Body of pancreas (tissue), 4 donors: ENCODE data around the gene TRIP11. TPM values are rescaled to one million over a fixed set of nuclear protein-coding genes. Genes with fewer than 3 reads are reported as not detected.
A peak's percentile ranks its signal among the peaks of the same experiment; 100 is the strongest.

Source experiments
- ATAC-seq: fragments of 150-250 bp; one replicate; pipeline ENCODE4 v1.9.1; 2016
- DNase-seq, 4 donors: peaks; one replicate each; pipeline ENCODE4 v3.0.0-alpha.2; 2019
- H3K27ac ChIP-seq, 4 donors: fragments of 200-600 bp; sonication (generic); 1 replicate in 3 of 4; 2 replicates in 1 of 4; pipeline versions ENCODE4 v1.5.1 to v1.6.1; 2016 to 2019; ENCODE audit warnings: mild to moderate bottlenecking in 1 of 4, mixed read lengths in 1 of 4, moderate library complexity in 1 of 4
- H3K27me3 ChIP-seq, 2 donors: fragments of 200-600 bp; sonication (generic); one replicate each; pipeline ENCODE4 v1.6.0; 2016; ENCODE audit warnings: mild to moderate bottlenecking in 1 of 2
- H3K36me3 ChIP-seq, 2 donors: fragments of 200-600 bp; sonication (generic); replicated peaks in 1 of 2; 2 replicates each; pipeline ENCODE4 v1.5.1; 2016; ENCODE audit warnings: low read depth in 2 of 2; ENCODE audit not compliant: insufficient read depth in 1 of 2
- H3K4me1 ChIP-seq: fragments of 200-600 bp; sonication (generic); one replicate; pipeline ENCODE4 v1.6.0; 2016
- H3K4me3 ChIP-seq, 2 donors: fragments of 200-600 bp; sonication (generic); 1 replicate in 1 of 2; 2 replicates in 1 of 2; pipeline ENCODE4 v1.5.1; 2016 to 2019
- H3K9me3 ChIP-seq, 3 donors: fragments of 200-600 bp; sonication (generic); 1 replicate in 2 of 3; 2 replicates in 1 of 3; pipeline ENCODE4 v1.5.1; 2016
- POLR2A ChIP-seq, 3 donors: fragments of 450-650 bp; IDR thresholded peaks; one replicate each; pipeline ENCODE4 v1.6.1; 2016; ENCODE audit warnings: antibody characterized with exemption in 3 of 3, mild to moderate bottlenecking in 2 of 3
- WGBS, 2 donors: methylation state at CpG; one replicate each; pipeline ENCODE4 v1.1.5; 2017; 5-methylcytosine and 5-hydroxymethylcytosine counted together
- intact Hi-C: fragments of 100-400 bp; cut with DNase I; formaldehyde crosslinking; loops from one replicate; pipeline ENCODE4 v1.15.1; 2023
- total RNA-seq, 2 donors: library from RNA; depleted of rRNA; stranded (reverse); fragments of >200 nt; gene quantifications; one replicate each; pipeline ENCODE4 v1.1.0, GENCODE V29; 2016
- TF ChIP-seq, protein P1 (sequence below), 7 experiments: fragments of 450-650 bp in 4 of 7; fragments of 200-600 bp in 3 of 7; sonication (generic) in 3 of 7; IDR thresholded peaks; one replicate each; pipeline ENCODE4 v1.5.1; 2016 to 2019; ENCODE audit warnings: antibody characterized with exemption in 7 of 7

TRIP11 gene
- total RNA-seq, 2 donors from 2014 or later: 25.2 to 33.6 TPM

DNA sequence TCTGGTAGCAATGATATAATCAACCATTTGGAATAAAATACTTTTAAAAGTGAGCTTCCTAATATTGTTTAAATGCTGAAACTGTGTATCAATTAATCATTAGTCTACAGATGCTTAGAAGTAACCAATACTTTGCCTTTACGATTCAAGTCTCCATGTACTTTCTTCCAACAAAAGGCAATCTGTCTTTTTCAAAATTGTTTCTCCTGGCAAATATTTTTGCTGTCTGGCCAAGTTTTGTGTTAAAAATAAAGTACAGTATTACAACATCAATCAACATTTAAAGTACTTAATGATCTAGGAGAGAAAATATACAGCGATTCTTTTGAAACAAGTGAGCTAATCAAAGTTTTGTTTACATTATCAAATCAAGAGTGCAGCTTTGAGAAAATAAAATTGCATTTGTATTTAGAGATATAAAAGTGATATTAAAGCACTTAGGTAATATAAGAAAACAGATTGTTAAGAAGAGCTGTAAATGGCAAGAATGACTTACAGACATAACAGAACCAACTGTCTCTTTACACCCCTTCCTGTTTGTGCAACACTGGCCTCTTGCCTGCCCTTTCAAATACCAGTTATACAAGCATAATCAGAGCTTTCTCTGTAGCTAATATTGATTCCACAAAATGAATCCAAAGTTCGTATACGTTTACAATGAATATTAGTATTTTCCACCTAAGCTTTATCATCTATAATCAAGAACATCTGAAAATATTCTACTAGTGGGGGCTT is 54.2 kb downstream of the TRIP11 start:
- Histone ChIP-seq H3K4me1 (peaks cover 25% of the 10 kb centered on the region), H3K27ac (peak overlapping the region in 3 of 4 donors; percentile 5 to 51 (median 20)), H3K36me3 (peaks cover 0 to 16% of the 10 kb centered on the region in 2 donors), H3K9me3 (no peaks in the 10 kb centered on the region), H3K27me3 (no peaks in the 10 kb centered on the region), H3K4me3 (no peak overlapping the region)
- ATAC-seq: peak; percentile 47
- peak in 1 of 4 donors; percentile 19 for DNase-seq
- TF ChIP-seq, protein P1, sequence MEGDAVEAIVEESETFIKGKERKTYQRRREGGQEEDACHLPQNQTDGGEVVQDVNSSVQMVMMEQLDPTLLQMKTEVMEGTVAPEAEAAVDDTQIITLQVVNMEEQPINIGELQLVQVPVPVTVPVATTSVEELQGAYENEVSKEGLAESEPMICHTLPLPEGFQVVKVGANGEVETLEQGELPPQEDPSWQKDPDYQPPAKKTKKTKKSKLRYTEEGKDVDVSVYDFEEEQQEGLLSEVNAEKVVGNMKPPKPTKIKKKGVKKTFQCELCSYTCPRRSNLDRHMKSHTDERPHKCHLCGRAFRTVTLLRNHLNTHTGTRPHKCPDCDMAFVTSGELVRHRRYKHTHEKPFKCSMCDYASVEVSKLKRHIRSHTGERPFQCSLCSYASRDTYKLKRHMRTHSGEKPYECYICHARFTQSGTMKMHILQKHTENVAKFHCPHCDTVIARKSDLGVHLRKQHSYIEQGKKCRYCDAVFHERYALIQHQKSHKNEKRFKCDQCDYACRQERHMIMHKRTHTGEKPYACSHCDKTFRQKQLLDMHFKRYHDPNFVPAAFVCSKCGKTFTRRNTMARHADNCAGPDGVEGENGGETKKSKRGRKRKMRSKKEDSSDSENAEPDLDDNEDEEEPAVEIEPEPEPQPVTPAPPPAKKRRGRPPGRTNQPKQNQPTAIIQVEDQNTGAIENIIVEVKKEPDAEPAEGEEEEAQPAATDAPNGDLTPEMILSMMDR (IDR thresholded peaks at IDR 0.05): no peak
- no peak for TF ChIP-seq POLR2A (IDR thresholded peaks at IDR 0.05)
- intact Hi-C loops: no loop called here
- 12 to 15% methylated on average over 4 of the region's 4 CpGs for WGBS, 2 donors

DNA sequence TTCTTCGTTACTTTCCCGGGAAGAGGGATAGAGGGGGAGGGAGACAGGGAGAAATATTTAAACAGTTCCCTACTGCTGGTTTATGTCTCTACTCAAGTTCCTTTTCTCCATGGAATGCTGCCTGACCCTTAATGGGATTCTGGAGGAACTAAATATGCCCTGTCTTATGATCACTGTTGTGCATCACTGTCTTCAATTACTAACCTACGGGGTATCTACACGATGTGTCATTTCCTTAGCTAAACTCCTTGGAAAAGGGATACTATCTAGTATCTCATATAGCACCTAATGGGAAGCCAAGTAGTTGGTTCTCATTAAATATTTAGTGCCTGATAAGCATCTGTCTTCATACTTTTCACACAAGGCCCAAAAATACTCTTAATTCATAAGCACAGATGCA is 54.9 kb downstream of the TRIP11 start:
- no peaks in the 10 kb centered on the region for H3K9me3 ChIP-seq
- 85 to 87% methylated on average over 4 of the region's 4 CpGs for WGBS, 2 donors
- peak overlapping the region in 3 of 4 donors; percentile 5 to 51 (median 20) for H3K27ac ChIP-seq
- DNase-seq (no peak), ATAC-seq (no peak)
- H3K27me3 ChIP-seq: no peaks in the 10 kb centered on the region
- TF ChIP-seq POLR2A (IDR thresholded peaks at IDR 0.05): no peak
- TF ChIP-seq, protein P1 (IDR thresholded peaks at IDR 0.05): no peak
- H3K36me3 ChIP-seq: peaks cover 0 to 16% of the 10 kb centered on the region in 2 donors
- peaks cover 25% of the 10 kb centered on the region for H3K4me1 ChIP-seq
- no peak overlapping the region for H3K4me3 ChIP-seq
- intact Hi-C loops: no loop called here

GRCh38 chr14:91983588-91983987 is 56.3 kb downstream of the TRIP11 start:
- DNase-seq (no peak), ATAC-seq (no peak)
- no peak overlapping the region for H3K27ac ChIP-seq
- 71 to 84% methylated on average over 4 of the region's 4 CpGs for WGBS, 2 donors
- H3K4me1 ChIP-seq: peaks cover 25% of the 10 kb centered on the region
- peaks cover 0 to 14% of the 10 kb centered on the region in 2 donors for H3K36me3 ChIP-seq
- no peaks in the 10 kb centered on the region for H3K9me3 ChIP-seq
- intact Hi-C loops: no loop called here
- TF ChIP-seq, protein P1 (IDR thresholded peaks at IDR 0.05): no peak
- no peak for TF ChIP-seq POLR2A (IDR thresholded peaks at IDR 0.05)
- H3K4me3 ChIP-seq: no peak overlapping the region
- H3K27me3 ChIP-seq: no peaks in the 10 kb centered on the region

DNA sequence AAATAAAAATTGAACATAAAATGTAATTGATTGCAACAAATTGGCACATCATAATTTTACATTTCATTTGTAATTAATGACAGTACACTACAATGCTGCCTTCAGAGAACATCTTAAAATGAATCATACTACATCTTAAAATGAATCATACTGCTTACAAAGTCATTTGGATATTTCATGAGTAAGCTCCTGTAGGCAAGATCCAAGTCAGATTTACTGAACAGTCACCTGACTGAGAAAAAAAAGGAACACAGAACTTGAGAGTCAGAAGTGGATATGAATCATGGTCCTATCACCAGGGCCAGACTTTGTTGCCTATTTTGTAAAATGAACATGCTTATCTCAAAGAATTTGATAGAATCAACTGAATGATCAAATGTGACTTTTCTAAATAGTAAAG is 59.7 kb downstream of the TRIP11 start:
- TF ChIP-seq POLR2A (IDR thresholded peaks at IDR 0.05): no peak
- TF ChIP-seq, protein P1 (IDR thresholded peaks at IDR 0.05): no peak
- H3K36me3 ChIP-seq: peaks cover 0 to 1% of the 10 kb centered on the region in 2 donors

GRCh38 chr14:91977884-91978283 is 62.0 kb downstream of the TRIP11 start:
- intact Hi-C loops: no loop called here
- Histone ChIP-seq H3K27me3 (no peaks in the 10 kb centered on the region), H3K4me3 (no peak overlapping the region), H3K36me3 (peaks cover 0 to 11% of the 10 kb centered on the region in 2 donors), H3K4me1 (no peaks in the 10 kb centered on the region), H3K27ac (no peak overlapping the region), H3K9me3 (no peaks in the 10 kb centered on the region)
- ATAC-seq: no peak
- TF ChIP-seq POLR2A (IDR thresholded peaks at IDR 0.05): no peak
- TF ChIP-seq, protein P1 (IDR thresholded peaks at IDR 0.05): no peak
- no peak for DNase-seq
- WGBS, 2 donors: 79 to 83% methylated on average over 5 of the region's 5 CpGs

More for the DNA sequence above, 59.7 kb downstream of the TRIP11 start:
- intact Hi-C loops: no loop called here
- Histone ChIP-seq H3K27ac (no peak overlapping the region), H3K27me3 (no peaks in the 10 kb centered on the region), H3K9me3 (no peaks in the 10 kb centered on the region), H3K4me3 (no peak overlapping the region), H3K4me1 (peaks cover 9% of the 10 kb centered on the region)
- peak; percentile 56 for ATAC-seq
- DNase-seq: no peak
